Tibial nerve (tissue), 4 donors: Measurements from ENCODE around the gene WNT5A. TPM values are rescaled to one million over a fixed set of nuclear protein-coding genes. Genes with fewer than 3 reads are reported as not detected.

Experiments used
- DNase-seq, 2 donors: peaks; one replicate each; pipeline ENCODE4 v3.0.0-alpha.2; 2019; ENCODE audit warnings: low spot score in 2 of 2
- H3K27ac ChIP-seq, 4 donors: fragments of 200-600 bp; sonication (generic) in 3 of 4; one replicate each; pipeline ENCODE4 v1.5.1; 2017 to 2019; ENCODE audit warnings: mild to moderate bottlenecking in 1 of 4
- H3K27me3 ChIP-seq, 2 donors: fragments of 200-600 bp; sonication (generic) in 1 of 2; one replicate each; pipeline versions ENCODE4 v1.5.1 to v1.6.0; 2017 to 2019
- H3K36me3 ChIP-seq, 3 donors: fragments of 200-600 bp; sonication (generic); one replicate each; pipeline ENCODE4 v1.5.1; 2018 to 2019
- H3K4me1 ChIP-seq, 4 donors: fragments of 200-600 bp; sonication (generic) in 3 of 4; one replicate each; pipeline ENCODE4 v1.5.1; 2017 to 2019
- H3K4me3 ChIP-seq, 4 donors: fragments of 200-600 bp; sonication (generic) in 3 of 4; one replicate each; pipeline ENCODE4 v1.5.1; 2017 to 2019; ENCODE audit warnings: mild to moderate bottlenecking in 1 of 4, moderate library complexity in 1 of 4
- H3K9me3 ChIP-seq, 4 donors: fragments of 200-600 bp; sonication (generic) in 3 of 4; one replicate each; pipeline ENCODE4 v1.5.1; 2017 to 2019
- CTCF ChIP-seq, 5 experiments: fragments of 200-600 bp in 3 of 5; fragments of 450-650 bp in 2 of 5; sonication (generic) in 3 of 5; IDR thresholded peaks; one replicate each; pipeline ENCODE4 v1.5.1; 2016 to 2019; ENCODE audit warnings: antibody characterized with exemption in 5 of 5, mild to moderate bottlenecking in 3 of 5, moderate library complexity in 2 of 5
- EP300 ChIP-seq, 2 donors: sonication (generic); formaldehyde crosslinking; IDR thresholded peaks; one replicate each; pipeline ENCODE4 v1.6.1; 2017; ENCODE audit warnings: antibody characterized with exemption in 2 of 2, mild to moderate bottlenecking in 1 of 2
- POLR2A ChIP-seq, 2 donors: fragments of 450-650 bp; IDR thresholded peaks; one replicate each; pipeline ENCODE4 v1.6.1; 2017; ENCODE audit warnings: antibody characterized with exemption in 2 of 2, mild to moderate bottlenecking in 2 of 2, moderate library complexity in 2 of 2
- WGBS, 2 donors: methylation state at CpG; one replicate each; pipeline ENCODE4 v1.1.5; 2018; 5-methylcytosine and 5-hydroxymethylcytosine counted together
- total RNA-seq, 4 donors: library from RNA; depleted of rRNA; stranded (reverse); fragments of >200 nt; gene quantifications; one replicate each; pipeline ENCODE4 v1.1.0, GENCODE V29; 2016

WNT5A gene
- total RNA-seq, 4 donors from 2014 or later = 0.30 to 34.5 (median 9.3) TPM

GRCh38 chr3:55521064-55521737, 34.1 kb upstream of the WNT5A start:
- Histone ChIP-seq H3K27me3 (peaks cover 0 to 6% of the 10 kb centered on the region in 2 donors), H3K9me3 (no peaks in the 10 kb centered on the region), H3K27ac (no peak overlapping the region), H3K4me1 (peaks cover 0 to 16% (median 3%) of the 10 kb centered on the region in 4 donors), H3K4me3 (no peak overlapping the region), H3K36me3 (no peaks in the 10 kb centered on the region)
- WGBS, 2 donors = 76 to 80% methylated on average over 9 of the region's 9 CpGs
- no peak for DNase-seq
- TF ChIP-seq EP300 (IDR thresholded peaks at IDR 0.05) (no peak), POLR2A (IDR thresholded peaks at IDR 0.05) (no peak), CTCF (IDR thresholded peaks at IDR 0.05) (no peak)

GRCh38 chr3:55519019-55519418, 31.9 kb upstream of the WNT5A start:
- TF ChIP-seq CTCF (IDR thresholded peaks at IDR 0.05) (no peak), EP300 (IDR thresholded peaks at IDR 0.05) (no peak), POLR2A (IDR thresholded peaks at IDR 0.05) (no peak)
- Histone ChIP-seq H3K27ac (no peak overlapping the region), H3K9me3 (no peaks in the 10 kb centered on the region), H3K36me3 (no peaks in the 10 kb centered on the region), H3K4me1 (peaks cover 0 to 16% (median 3%) of the 10 kb centered on the region in 4 donors), H3K27me3 (peaks cover 0 to 12% of the 10 kb centered on the region in 2 donors), H3K4me3 (no peak overlapping the region)
- 80 to 87% methylated on average over 3 of the region's 3 CpGs for WGBS, 2 donors
- no peak for DNase-seq

- no peak for DNase-seq
- Histone ChIP-seq H3K36me3 (no peaks in the 10 kb centered on the region), H3K27ac (no peak overlapping the region), H3K4me3 (no peak overlapping the region), H3K4me1 (peaks cover 0 to 16% (median 3%) of the 10 kb centered on the region in 4 donors), H3K9me3 (no peaks in the 10 kb centered on the region), H3K27me3 (peaks cover 0 to 12% of the 10 kb centered on the region in 2 donors)
- no peak for TF ChIP-seq EP300 (IDR thresholded peaks at IDR 0.05)
- TF ChIP-seq POLR2A (IDR thresholded peaks at IDR 0.05) = no peak
- no peak for TF ChIP-seq CTCF (IDR thresholded peaks at IDR 0.05)
- 55 to 60% methylated on average over 6 of the region's 6 CpGs for WGBS, 2 donors
Measured at GRCh38 chr3:55518451-55518850, 31.3 kb upstream of the WNT5A start.

GRCh38 chr3:55516392-55517030, 29.4 kb upstream of the WNT5A start:
- no peak overlapping the region for H3K4me3 ChIP-seq
- TF ChIP-seq POLR2A (IDR thresholded peaks at IDR 0.05) = no peak
- TF ChIP-seq CTCF (IDR thresholded peaks at IDR 0.05) = no peak
- no peak for TF ChIP-seq EP300 (IDR thresholded peaks at IDR 0.05)
- peaks cover 0 to 19% (median 2%) of the 10 kb centered on the region in 4 donors for H3K4me1 ChIP-seq
- H3K36me3 ChIP-seq = no peaks in the 10 kb centered on the region
- H3K27ac ChIP-seq = no peak overlapping the region
- 59 to 60% methylated on average over 10 of the region's 10 CpGs for WGBS, 2 donors
- no peak for DNase-seq
- H3K9me3 ChIP-seq = no peaks in the 10 kb centered on the region
- H3K27me3 ChIP-seq = peaks cover 0 to 12% of the 10 kb centered on the region in 2 donors

- TF ChIP-seq CTCF (IDR thresholded peaks at IDR 0.05) (no peak), POLR2A (IDR thresholded peaks at IDR 0.05) (no peak), EP300 (IDR thresholded peaks at IDR 0.05) (no peak)
- H3K27me3 ChIP-seq = peaks cover 0 to 12% of the 10 kb centered on the region in 2 donors
- H3K4me1 ChIP-seq = peaks cover 0 to 14% (median 0%) of the 10 kb centered on the region in 4 donors
- no peak overlapping the region for H3K27ac ChIP-seq
- DNase-seq = no peak
- no peaks in the 10 kb centered on the region for H3K9me3 ChIP-seq
- H3K36me3 ChIP-seq = no peaks in the 10 kb centered on the region
- no peak overlapping the region for H3K4me3 ChIP-seq
- 42 to 43% methylated on average over 14 of the region's 14 CpGs for WGBS, 2 donors
Measured at GRCh38 chr3:55515550-55516246, 28.6 kb upstream of the WNT5A start.
